GM21529 (cell line): ENCODE measurements around the gene KLHL33.

Experiments
- ATAC-seq: cut with Tn5 transposase; IDR thresholded peaks from one replicate; pipeline ENCODE4 v1.9.1; 2021; ENCODE audit not compliant: unreplicated experiment

KLHL33 gene

GRCh38 chr14:20376071-20376588 lies 59.8 kb downstream of the KLHL33 start:
- ATAC-seq: no peak
